DND-41 (cell line): ENCODE data around the gene COG2.

ENCODE experiments used
- ATAC-seq: fragments of 200-7000 bp; cut with Tn5 transposase; 3 replicates; pipeline ENCODE4 v1.9.1; 2021; ENCODE audit warnings: low read depth; ENCODE audit not compliant: insufficient read depth
- DNase-seq: peaks from one replicate; pipeline ENCODE4 v3.0.0-alpha.2; 2020
- H2AFZ ChIP-seq: 2 replicates; pipeline ENCODE4 v1.6.0; 2012; ENCODE audit warnings: low read depth, low read length
- H3K27ac ChIP-seq: 2 replicates; pipeline ENCODE4 v1.5.1; 2012; ENCODE audit warnings: low read length, inconsistent platforms
- H3K27me3 ChIP-seq: fragments of 200-600 bp; sonication (generic); 2 replicates; pipeline ENCODE4 v1.6.0; 2012; ENCODE audit warnings: low read length, mild to moderate bottlenecking, inconsistent platforms; ENCODE audit not compliant: insufficient read depth, poor library complexity
- H3K36me3 ChIP-seq: 2 replicates; pipeline ENCODE4 v1.5.1; 2012; ENCODE audit warnings: low read length, inconsistent platforms; ENCODE audit not compliant: insufficient read depth
- H3K4me1 ChIP-seq: 2 replicates; pipeline ENCODE4 v1.5.1; 2012; ENCODE audit warnings: mild to moderate bottlenecking, low read length; ENCODE audit not compliant: insufficient read depth
- H3K4me2 ChIP-seq: 2 replicates; pipeline ENCODE4 v1.6.0; 2012; ENCODE audit warnings: mild to moderate bottlenecking, moderate library complexity, low read length, inconsistent platforms; ENCODE audit not compliant: insufficient read depth
- H3K4me3 ChIP-seq, 2 experiments: fragments of 200-600 bp in 1 of 2; shearing (Covaris generic) in 1 of 2; 2 replicates each; pipeline ENCODE4 v1.5.1; 2012 to 2016; ENCODE audit warnings: inconsistent platforms in 2 of 2, low read length in 2 of 2, mild to moderate bottlenecking in 2 of 2, low read depth in 1 of 2, moderate library complexity in 1 of 2
- H3K79me2 ChIP-seq: 2 replicates; pipeline ENCODE4 v1.6.0; 2012; ENCODE audit warnings: low read length, inconsistent platforms; ENCODE audit not compliant: insufficient read depth
- H3K9ac ChIP-seq: 2 replicates; pipeline ENCODE4 v1.6.0; 2012; ENCODE audit warnings: low read depth, mild to moderate bottlenecking, inconsistent platforms, low read length, moderate library complexity
- H3K9me3 ChIP-seq: 2 replicates; pipeline ENCODE4 v1.5.1; 2012; ENCODE audit warnings: low read length, moderate library complexity, mild to moderate bottlenecking, inconsistent platforms; ENCODE audit not compliant: insufficient read depth, severe bottlenecking
- H4K20me1 ChIP-seq: 2 replicates; pipeline ENCODE4 v1.6.0; 2012; ENCODE audit warnings: low read length; ENCODE audit not compliant: insufficient read depth
- EZH2 ChIP-seq: IDR thresholded peaks from 3 replicates; pipeline ENCODE4 v1.6.1; 2012; ENCODE audit warnings: borderline replicate concordance, low read depth, mild to moderate bottlenecking, moderate library complexity, low read length, inconsistent platforms; ENCODE audit not compliant: severe bottlenecking
- TF ChIP-seq, protein P1 (sequence below): IDR thresholded peaks from 2 replicates; pipeline ENCODE4 v1.5.1; 2012; ENCODE audit warnings: borderline replicate concordance, low read length, moderate library complexity, mild to moderate bottlenecking; ENCODE audit not compliant: poor library complexity, severe bottlenecking; ENCODE audit errors: extremely low read depth

COG2 gene

DNA sequence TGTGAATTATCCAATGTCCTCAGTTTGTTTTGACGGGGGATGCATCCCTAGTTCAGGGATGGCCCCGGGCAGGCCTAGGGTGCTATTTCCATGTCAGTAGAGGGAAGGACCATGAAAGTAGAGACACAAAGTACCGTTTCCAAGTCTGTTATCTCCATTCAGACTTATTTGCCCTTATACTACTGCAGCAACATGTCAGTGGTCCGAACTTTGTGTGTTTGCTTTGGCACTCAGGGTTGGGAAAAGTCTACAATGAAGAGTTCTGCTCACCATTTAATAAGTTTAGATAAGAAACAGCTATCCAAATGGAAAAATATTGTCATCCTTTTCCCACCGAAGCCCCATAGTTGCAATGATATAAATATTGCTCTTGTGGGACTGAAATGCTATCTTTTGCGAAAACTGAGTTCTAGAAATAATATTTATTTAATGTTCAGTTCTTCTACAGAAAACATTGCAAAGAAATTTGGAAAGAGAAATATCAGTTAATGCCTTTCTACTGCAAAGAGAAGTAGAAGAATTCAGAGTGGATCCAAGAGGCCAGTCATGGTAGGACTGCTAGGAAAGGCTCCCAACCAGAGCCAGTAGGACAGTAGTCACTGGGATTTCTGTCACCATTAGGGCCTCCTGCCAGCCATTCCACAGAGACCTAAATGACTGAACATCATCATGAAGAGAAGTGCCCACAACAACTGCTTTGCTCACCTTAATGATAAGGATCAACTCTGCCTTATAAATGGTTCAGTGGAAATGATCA is 83.2 kb downstream of the COG2 start:
- TF ChIP-seq, protein P1, sequence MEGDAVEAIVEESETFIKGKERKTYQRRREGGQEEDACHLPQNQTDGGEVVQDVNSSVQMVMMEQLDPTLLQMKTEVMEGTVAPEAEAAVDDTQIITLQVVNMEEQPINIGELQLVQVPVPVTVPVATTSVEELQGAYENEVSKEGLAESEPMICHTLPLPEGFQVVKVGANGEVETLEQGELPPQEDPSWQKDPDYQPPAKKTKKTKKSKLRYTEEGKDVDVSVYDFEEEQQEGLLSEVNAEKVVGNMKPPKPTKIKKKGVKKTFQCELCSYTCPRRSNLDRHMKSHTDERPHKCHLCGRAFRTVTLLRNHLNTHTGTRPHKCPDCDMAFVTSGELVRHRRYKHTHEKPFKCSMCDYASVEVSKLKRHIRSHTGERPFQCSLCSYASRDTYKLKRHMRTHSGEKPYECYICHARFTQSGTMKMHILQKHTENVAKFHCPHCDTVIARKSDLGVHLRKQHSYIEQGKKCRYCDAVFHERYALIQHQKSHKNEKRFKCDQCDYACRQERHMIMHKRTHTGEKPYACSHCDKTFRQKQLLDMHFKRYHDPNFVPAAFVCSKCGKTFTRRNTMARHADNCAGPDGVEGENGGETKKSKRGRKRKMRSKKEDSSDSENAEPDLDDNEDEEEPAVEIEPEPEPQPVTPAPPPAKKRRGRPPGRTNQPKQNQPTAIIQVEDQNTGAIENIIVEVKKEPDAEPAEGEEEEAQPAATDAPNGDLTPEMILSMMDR: no peak
- no peak for TF ChIP-seq EZH2
- ATAC-seq: no peak
- peaks cover 8% of the 10 kb centered on the region for H3K9me3 ChIP-seq
- no peak overlapping the region for H2AFZ ChIP-seq
- no peak overlapping the region for H3K9ac ChIP-seq
- H3K79me2 ChIP-seq: no peaks in the 10 kb centered on the region
- H3K4me2 ChIP-seq: no peak overlapping the region
- H3K4me1 ChIP-seq: no peaks in the 10 kb centered on the region
- H3K27ac ChIP-seq: no peak overlapping the region
- H4K20me1 ChIP-seq: no peaks in the 10 kb centered on the region
- no peaks in the 10 kb centered on the region for H3K27me3 ChIP-seq
- no peak overlapping the region for H3K4me3 ChIP-seq
- DNase-seq: no peak
- no peaks in the 10 kb centered on the region for H3K36me3 ChIP-seq

DNA sequence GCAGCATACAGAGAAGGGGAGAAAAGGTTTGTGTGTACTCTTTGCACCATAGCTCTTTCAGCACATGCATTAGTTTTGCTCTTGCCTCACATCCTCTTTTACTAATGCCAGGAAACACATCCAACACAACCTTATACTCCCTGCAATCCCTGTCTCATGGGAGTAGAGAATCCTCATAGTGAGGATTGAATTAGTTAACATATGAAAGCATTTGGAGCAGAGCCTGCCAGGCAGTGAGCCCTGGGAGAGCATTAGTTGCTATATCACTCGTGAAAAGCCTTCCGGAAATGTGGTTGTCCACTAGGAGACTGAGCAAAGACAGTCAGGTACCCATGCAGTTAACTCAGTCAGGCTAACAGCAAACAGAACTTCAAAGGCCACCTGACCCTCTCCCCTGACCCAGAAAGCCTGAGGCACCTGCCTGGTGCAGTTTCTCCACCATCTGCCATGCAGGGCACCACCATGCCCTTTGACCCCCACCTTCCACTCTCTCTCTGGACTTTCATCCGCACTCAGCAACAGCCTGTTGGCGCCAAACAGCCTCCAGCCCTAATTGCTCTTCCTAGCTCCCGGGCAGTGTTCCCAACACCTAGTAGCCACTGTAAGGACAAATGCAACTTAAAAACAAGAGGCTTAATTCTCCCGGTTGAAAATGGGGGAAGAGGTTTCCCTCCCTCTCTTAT is 86.6 kb downstream of the COG2 start:
- TF ChIP-seq, protein P1: no peak
- no peak for TF ChIP-seq EZH2
- Histone ChIP-seq H4K20me1 (no peaks in the 10 kb centered on the region), H3K27ac (no peak overlapping the region), H3K4me2 (no peak overlapping the region), H3K27me3 (no peaks in the 10 kb centered on the region), H2AFZ (no peak overlapping the region), H3K4me1 (no peaks in the 10 kb centered on the region), H3K36me3 (no peaks in the 10 kb centered on the region), H3K9ac (no peak overlapping the region), H3K79me2 (no peaks in the 10 kb centered on the region), H3K9me3 (no peaks in the 10 kb centered on the region), H3K4me3 (no peak overlapping the region)
- ATAC-seq: no peak
- DNase-seq: no peak

GRCh38 chr1:230730977-230731376 is 88.7 kb downstream of the COG2 start:
- Histone ChIP-seq H3K4me1 (no peaks in the 10 kb centered on the region), H3K4me3 (no peak overlapping the region), H3K9me3 (no peaks in the 10 kb centered on the region), H3K36me3 (no peaks in the 10 kb centered on the region), H3K79me2 (no peaks in the 10 kb centered on the region), H2AFZ (no peak overlapping the region), H3K9ac (no peak overlapping the region), H3K27me3 (no peaks in the 10 kb centered on the region), H3K27ac (no peak overlapping the region), H4K20me1 (no peaks in the 10 kb centered on the region), H3K4me2 (no peak overlapping the region)
- DNase-seq (no peak), ATAC-seq (no peak)
- TF ChIP-seq EZH2: no peak
- TF ChIP-seq, protein P1: no peak
